ENCODE data around the gene FNDC3B.
"Not testable (repeated sequence)": the region's sequence is repeated elsewhere in the genome, so short reads cannot be mapped to it uniquely, and the experiment has no call there.

FNDC3B gene

DNA sequence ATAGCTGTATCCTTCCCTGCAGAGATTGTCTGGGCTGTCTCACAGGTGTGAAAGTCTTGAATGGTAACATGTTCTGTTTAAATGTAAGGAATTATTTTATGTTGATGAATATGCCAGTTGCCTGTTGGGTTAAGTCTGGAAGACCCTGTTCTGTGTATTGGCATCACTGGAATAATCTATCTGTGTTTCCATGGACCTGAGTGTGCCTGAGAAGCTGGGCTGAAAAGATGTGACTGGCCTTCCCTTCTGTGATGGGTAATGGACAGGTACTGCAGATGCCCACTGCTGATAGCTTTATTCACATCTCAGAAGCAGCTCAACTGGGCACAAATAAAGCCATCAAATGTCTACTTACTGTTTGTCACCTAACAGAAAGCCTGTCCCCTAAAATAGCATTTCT, 196.3 kb downstream of the FNDC3B start:
- H3K27ac ChIP-seq, result no peak overlapping the region
- no peak for TF ChIP-seq ZFX (IDR thresholded peaks at IDR 0.05; ENCODE audit: borderline replicate concordance)
- TF ChIP-seq, protein P1, sequence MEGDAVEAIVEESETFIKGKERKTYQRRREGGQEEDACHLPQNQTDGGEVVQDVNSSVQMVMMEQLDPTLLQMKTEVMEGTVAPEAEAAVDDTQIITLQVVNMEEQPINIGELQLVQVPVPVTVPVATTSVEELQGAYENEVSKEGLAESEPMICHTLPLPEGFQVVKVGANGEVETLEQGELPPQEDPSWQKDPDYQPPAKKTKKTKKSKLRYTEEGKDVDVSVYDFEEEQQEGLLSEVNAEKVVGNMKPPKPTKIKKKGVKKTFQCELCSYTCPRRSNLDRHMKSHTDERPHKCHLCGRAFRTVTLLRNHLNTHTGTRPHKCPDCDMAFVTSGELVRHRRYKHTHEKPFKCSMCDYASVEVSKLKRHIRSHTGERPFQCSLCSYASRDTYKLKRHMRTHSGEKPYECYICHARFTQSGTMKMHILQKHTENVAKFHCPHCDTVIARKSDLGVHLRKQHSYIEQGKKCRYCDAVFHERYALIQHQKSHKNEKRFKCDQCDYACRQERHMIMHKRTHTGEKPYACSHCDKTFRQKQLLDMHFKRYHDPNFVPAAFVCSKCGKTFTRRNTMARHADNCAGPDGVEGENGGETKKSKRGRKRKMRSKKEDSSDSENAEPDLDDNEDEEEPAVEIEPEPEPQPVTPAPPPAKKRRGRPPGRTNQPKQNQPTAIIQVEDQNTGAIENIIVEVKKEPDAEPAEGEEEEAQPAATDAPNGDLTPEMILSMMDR (IDR thresholded peaks at IDR 0.05), result no peak

DNA sequence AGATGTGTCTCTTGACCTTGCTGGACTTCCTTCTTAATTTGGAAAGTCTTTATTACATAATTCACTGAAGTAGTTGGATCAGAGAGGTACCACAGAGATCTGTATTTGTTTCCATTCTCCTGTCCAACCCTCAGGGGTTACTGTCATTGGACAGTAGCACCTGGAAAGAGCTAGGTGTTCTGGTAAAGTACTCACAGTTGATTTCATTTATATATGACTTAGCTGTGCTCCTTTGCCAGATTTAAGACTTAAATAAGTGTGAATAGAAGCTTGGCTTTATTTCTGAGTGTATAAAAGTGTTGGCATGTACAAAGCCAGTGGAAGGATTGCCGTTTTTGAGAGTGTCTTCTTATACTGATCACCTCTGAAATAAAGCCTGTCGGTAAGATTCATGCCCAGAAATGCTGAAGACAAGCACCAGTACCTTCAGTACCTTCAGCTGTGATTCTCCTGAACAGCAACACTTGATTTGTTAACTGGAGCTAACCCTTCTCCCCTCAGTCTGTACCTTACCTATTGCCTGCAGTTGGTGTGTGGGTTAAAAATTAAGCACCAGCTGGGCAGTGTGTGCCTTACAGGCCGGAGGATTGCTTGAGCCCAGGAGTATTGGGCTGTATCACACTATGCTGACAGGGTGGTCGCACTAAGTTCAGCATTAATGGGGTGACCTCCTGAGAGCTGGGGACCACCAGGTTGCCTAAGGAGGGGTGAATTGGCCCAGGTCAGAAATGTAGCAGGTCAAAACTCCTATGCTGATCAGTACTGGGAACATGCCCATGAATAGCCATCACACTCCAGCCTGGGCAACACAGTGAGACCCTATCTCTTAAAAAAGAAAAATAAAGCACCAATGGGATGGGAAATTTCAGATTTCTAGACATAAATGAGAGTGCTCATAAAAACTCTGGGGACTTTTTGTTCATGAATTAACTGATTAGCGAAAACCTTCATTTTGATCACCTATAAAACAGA, 197.7 kb downstream of the FNDC3B start:
- TF ChIP-seq, protein P1 (IDR thresholded peaks at IDR 0.05), result no peak
- TF ChIP-seq ZFX (IDR thresholded peaks at IDR 0.05; ENCODE audit: borderline replicate concordance), result no peak
- H3K27ac ChIP-seq, result no peak overlapping the region

DNA sequence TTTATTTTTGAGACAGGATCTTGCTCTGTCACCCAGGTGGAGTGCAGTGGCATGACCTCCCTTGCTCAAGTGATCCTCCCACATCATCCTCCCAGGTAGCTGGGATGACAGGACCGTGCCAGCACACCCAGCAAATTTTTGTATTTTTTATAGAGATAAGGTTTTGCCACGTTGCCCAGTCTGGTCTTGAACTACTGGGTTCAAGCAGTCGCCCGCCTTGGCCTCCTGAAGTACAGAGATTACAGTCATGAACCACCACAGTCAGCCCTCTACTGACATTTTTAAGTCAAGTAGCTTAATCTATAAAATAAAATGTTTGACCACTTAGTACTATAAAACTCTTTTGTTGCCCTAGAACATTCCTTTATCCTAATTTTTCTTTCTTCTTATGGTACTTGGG, 198.8 kb downstream of the FNDC3B start:
- H3K27ac ChIP-seq, result no peak overlapping the region
- TF ChIP-seq, protein P1 (IDR thresholded peaks at IDR 0.05), result no peak
- TF ChIP-seq ZFX (IDR thresholded peaks at IDR 0.05; ENCODE audit: borderline replicate concordance), result no peak

DNA sequence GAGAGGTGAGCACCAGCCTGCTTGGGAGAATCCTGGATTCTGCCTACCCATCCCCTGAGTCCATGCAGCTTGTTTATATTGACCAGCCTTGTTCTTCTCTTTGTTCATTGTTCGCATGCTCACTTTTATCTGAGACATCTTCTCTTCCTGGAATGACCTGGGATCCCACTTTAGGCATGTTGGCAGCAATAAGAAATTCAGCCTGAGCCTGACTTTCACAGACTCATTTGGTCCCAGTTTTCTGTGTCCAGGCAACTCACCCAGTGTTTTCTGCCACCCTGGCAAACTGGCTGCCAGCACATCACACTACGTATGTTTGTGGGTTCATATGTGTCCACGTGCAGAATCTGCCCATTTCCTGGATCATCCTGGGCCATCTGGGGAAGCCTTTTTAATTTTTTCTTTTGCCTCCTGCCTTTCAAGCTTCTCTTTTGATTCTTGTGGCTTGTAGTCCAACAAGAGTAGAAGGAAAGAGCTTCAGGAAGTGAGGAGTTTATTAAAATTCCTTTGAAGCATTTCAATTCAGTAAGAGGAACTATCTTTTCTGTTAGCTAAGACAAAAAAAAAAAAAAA, 199.9 kb downstream of the FNDC3B start:
- H3K27ac ChIP-seq, result no peak overlapping the region
- TF ChIP-seq ZFX (IDR thresholded peaks at IDR 0.05; ENCODE audit: borderline replicate concordance), result no peak
- TF ChIP-seq, protein P1 (IDR thresholded peaks at IDR 0.05), result no peak

DNA sequence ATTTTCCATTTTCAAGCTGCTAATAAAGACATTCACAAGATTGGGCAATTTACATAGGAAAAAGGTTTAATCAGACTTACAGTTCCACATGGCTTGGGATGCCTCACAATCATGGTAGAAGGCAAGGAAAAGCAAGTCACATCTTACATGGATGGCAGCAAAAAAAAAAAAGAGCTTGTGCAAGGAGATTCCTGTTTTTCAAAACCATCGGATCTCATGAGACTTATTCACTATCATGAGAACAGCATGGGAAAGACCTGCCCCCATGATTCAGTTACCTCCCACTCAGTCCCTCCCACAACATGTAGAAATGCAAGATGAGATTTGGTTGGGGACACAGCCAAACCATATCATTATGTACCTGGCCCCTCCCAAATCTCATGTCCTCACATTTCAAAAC, 202.0 kb downstream of the FNDC3B start:
- H3K27ac ChIP-seq, result no peak overlapping the region
- TF ChIP-seq, protein P1 (IDR thresholded peaks at IDR 0.05), result no peak
- no peak for TF ChIP-seq ZFX (IDR thresholded peaks at IDR 0.05; ENCODE audit: borderline replicate concordance)

DNA sequence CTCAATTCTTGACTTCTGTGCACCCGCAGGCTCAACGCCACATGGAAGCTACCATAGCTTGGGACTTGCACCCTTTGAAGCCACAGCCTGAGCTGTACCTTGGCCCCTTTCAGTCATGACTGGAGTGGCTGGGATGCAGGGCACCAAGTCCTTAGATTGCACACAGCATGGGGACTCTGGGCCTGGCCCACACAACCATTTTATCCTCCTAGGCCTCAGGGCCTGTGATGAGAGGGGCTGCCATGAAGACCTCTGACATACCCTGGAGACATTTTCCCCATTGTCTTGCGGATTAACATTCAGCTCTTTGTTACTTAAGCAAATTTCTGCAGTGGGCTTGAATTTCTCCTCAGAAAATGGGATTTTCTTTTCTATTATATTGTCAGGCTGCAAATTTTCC, 203.1 kb downstream of the FNDC3B start:
- H3K27ac ChIP-seq, result not testable (repeated sequence)

DNA sequence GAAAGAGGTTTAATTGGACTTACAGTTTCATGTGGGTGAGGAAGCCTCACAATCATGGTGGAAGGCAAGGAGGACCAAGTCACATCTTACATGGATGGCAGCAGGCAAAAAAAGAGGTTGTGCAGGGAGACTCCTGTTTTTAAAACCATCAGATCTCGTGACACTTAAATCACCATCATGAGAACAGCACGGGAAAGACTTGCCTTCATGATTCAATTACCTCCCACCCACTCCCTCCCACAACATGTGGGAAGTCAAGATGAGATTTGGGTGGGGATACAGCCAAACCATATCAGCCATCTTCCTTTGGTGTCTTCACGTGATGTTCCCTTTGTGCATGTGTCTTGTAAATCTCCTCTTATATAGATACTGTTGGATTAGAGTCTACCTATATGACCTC, 204.0 kb downstream of the FNDC3B start:
- not testable (repeated sequence) for H3K27ac ChIP-seq

DNA sequence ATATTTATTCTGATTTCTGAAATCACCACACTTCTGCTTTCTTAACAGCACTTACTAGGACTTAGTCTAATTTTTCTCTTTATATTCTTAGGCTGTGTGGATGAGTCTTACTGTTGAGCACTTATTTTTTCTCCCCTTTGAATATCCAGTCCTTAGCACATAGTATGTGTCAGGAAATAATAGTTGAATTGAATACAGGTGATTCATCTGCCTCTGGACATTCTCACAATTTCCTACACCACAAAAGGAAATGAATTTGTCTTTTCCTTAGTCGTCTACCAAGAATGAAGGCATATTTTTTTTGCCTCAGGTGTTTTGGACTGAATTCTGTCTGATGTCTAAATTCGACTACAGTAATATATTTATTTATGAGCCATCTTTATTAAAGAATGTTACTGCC, 204.6 kb downstream of the FNDC3B start:
- TF ChIP-seq, protein P1 (IDR thresholded peaks at IDR 0.05), result no peak
- TF ChIP-seq ZFX (IDR thresholded peaks at IDR 0.05; ENCODE audit: borderline replicate concordance), result no peak
- H3K27ac ChIP-seq, result no peak overlapping the region
